ENCODE data around the gene ARHGAP35. TPM values are rescaled to one million over a fixed set of nuclear protein-coding genes. Genes with fewer than 3 reads are reported as not detected.
A peak's percentile ranks its signal among the peaks of the same experiment; 100 is the strongest.

ARHGAP35 gene
- total RNA-seq, result 10 to 100 TPM in 2 of 4 donors, 1 to 10 TPM in 2; 8.7 to 69.4 (median 30.9) TPM

GRCh38 chr19:46860846-46861690 is at the start of gene ARHGAP35:
Gene ARHGAP35 (plus strand): TSS chr19:46860997. CDS start chr19:46918676, 57,679 bp downstream.
- peak within 1 kb of the TSS; percentile 97 for H3K27ac ChIP-seq
- peaks cover 0 to 7% of the 10 kb centered on the region in 2 donors for H3K4me1 ChIP-seq
- H3K9me3 ChIP-seq, result no peaks in the 10 kb centered on the region
- peak; percentile 30 to 43 for DNase-seq
- peak within 1 kb of the TSS; percentile 60 to 69 for H3K4me3 ChIP-seq
- no peaks in the 10 kb centered on the region for H3K27me3 ChIP-seq
- TF ChIP-seq CTCF (IDR thresholded peaks at IDR 0.05), result no peak
- peak in 1 of 2 donors; percentile 37 for TF ChIP-seq POLR2A (IDR thresholded peaks at IDR 0.05)
- no peaks in the 10 kb centered on the region for H3K36me3 ChIP-seq
- intact Hi-C loops (cut with DNase I; ENCODE audit: low total_unique reads), result loop anchor here (5.0 kb wide), 1 partner anchor 131 kb away; no protein-coding TSS in a partner anchor

GRCh38 chr19:46812977-46813838 is 47.6 kb upstream of the ARHGAP35 start:
- Histone ChIP-seq H3K27ac (peak overlapping the region; percentile 40 to 59), H3K36me3 (no peaks in the 10 kb centered on the region), H3K9me3 (no peaks in the 10 kb centered on the region), H3K4me3 (no peak overlapping the region), H3K4me1 (no peaks in the 10 kb centered on the region), H3K27me3 (no peaks in the 10 kb centered on the region)
- intact Hi-C loops (cut with DNase I; ENCODE audit: low total_unique reads), result no loop called here
- TF ChIP-seq POLR2A (IDR thresholded peaks at IDR 0.05) (no peak), CTCF (IDR thresholded peaks at IDR 0.05) (no peak)
- peak in 1 of 2 donors; percentile 32 for DNase-seq

GRCh38 chr19:46813839-46814358 is 46.9 kb upstream of the ARHGAP35 start:
- Histone ChIP-seq H3K4me1 (no peaks in the 10 kb centered on the region), H3K4me3 (no peak overlapping the region), H3K9me3 (no peaks in the 10 kb centered on the region), H3K27me3 (no peaks in the 10 kb centered on the region), H3K27ac (peak overlapping the region; percentile 40 to 59), H3K36me3 (no peaks in the 10 kb centered on the region)
- intact Hi-C loops (cut with DNase I; ENCODE audit: low total_unique reads), result no loop called here
- no peak for TF ChIP-seq POLR2A (IDR thresholded peaks at IDR 0.05)
- TF ChIP-seq CTCF (IDR thresholded peaks at IDR 0.05), result no peak
- peak; percentile 74 to 79 for DNase-seq

GRCh38 chr19:46815833-46816627 is 44.8 kb upstream of the ARHGAP35 start:
- Histone ChIP-seq H3K36me3 (no peaks in the 10 kb centered on the region), H3K27me3 (no peaks in the 10 kb centered on the region), H3K27ac (no peak overlapping the region), H3K9me3 (no peaks in the 10 kb centered on the region), H3K4me1 (no peaks in the 10 kb centered on the region), H3K4me3 (no peak overlapping the region)
- TF ChIP-seq CTCF (IDR thresholded peaks at IDR 0.05), result no peak
- no peak for TF ChIP-seq POLR2A (IDR thresholded peaks at IDR 0.05)
- intact Hi-C loops (cut with DNase I; ENCODE audit: low total_unique reads), result no loop called here
- DNase-seq, result no peak
